B cell (primary cell): Measurements from ENCODE around the gene NEK6.

Experiments
- CTCF ChIP-seq: fragments of 200-600 bp; IDR thresholded peaks from one replicate; pipeline ENCODE4 v1.8.0; 2022; ENCODE audit warnings: antibody characterized with exemption, mild to moderate bottlenecking
- EZH2 ChIP-seq: IDR thresholded peaks from 2 replicates; pipeline ENCODE4 v1.6.1; 2012; ENCODE audit warnings: borderline replicate concordance, low read depth, mild to moderate bottlenecking, moderate library complexity, low read length; ENCODE audit not compliant: insufficient read depth, poor library complexity, severe bottlenecking

GRCh38 chr9:124290053-124290591 is 32.4 kb downstream of the NEK6 start:
- TF ChIP-seq CTCF (no peak), EZH2 (no peak)
